Testis (tissue), 3 donors: ENCODE measurements around the gene C19orf53. TPM values are rescaled to one million over a fixed set of nuclear protein-coding genes. Genes with fewer than 3 reads are reported as not detected.
A peak's percentile ranks its signal among the peaks of the same experiment; 100 is the strongest.

Experiments
- DNase-seq: peaks from one replicate; pipeline ENCODE4 v3.0.0-alpha.2; 2019
- H3K27ac ChIP-seq, 2 donors: fragments of 200-600 bp; sonication (generic); one replicate each; pipeline ENCODE4 v1.5.1; 2019
- H3K27me3 ChIP-seq: fragments of 200-600 bp; sonication (generic); one replicate; pipeline ENCODE4 v1.5.1; 2019
- H3K36me3 ChIP-seq: fragments of 200-600 bp; sonication (generic); one replicate; pipeline ENCODE4 v1.5.1; 2017; ENCODE audit warnings: low read depth; ENCODE audit errors: missing control alignments
- H3K4me1 ChIP-seq: fragments of 200-600 bp; sonication (generic); one replicate; pipeline ENCODE4 v1.5.1; 2019
- H3K4me3 ChIP-seq, 2 donors: fragments of 200-600 bp; sonication (generic); one replicate each; pipeline ENCODE4 v1.5.1; 2017 to 2019
- H3K9me3 ChIP-seq: fragments of 200-600 bp; sonication (generic); one replicate; pipeline ENCODE4 v1.5.1; 2017
- CTCF ChIP-seq, 3 experiments: fragments of 450-650 bp in 2 of 3; fragments of 200-600 bp in 1 of 3; sonication (generic) in 1 of 3; IDR thresholded peaks; one replicate each; pipeline ENCODE4 v1.5.1; 2016 to 2019; ENCODE audit warnings: antibody characterized with exemption in 3 of 3, mild to moderate bottlenecking in 2 of 3, moderate library complexity in 1 of 3
- POLR2A ChIP-seq: fragments of 450-650 bp; IDR thresholded peaks from one replicate; pipeline ENCODE4 v1.6.1; 2017; ENCODE audit warnings: antibody characterized with exemption, mild to moderate bottlenecking, moderate library complexity
- WGBS, 2 donors: methylation state at CpG; one replicate each; pipeline ENCODE4 v1.1.5; 2018; 5-methylcytosine and 5-hydroxymethylcytosine counted together
- intact Hi-C: fragments of 100-400 bp; cut with DNase I; formaldehyde crosslinking; loops from one replicate; pipeline ENCODE4 v1.15.1; 2023; ENCODE audit warnings: low total_unique reads
- polyA plus RNA-seq: library from polyadenylated mRNA; stranded (reverse); fragments of 350-450 nt; fragmentation: Illumina TruSeq; extraction: RNeasy Lipid Tissue Mini Kit (QIAGEN cat#74804); gene quantifications from one replicate; pipeline ENCODE4 v1.2.3, GENCODE V29; 2014; ENCODE audit warnings: low read depth, low replicate concordance; ENCODE audit not compliant: insufficient read depth
- total RNA-seq, 2 donors: library from RNA; depleted of rRNA; stranded (reverse); fragments of >200 nt; gene quantifications; one replicate each; pipeline ENCODE4 v1.2.3, GENCODE V29; 2016

The C19orf53 gene
- total and polyA plus RNA-seq, 3 donors from 2014 or later, result 114 to 137 (median 128) TPM

GRCh38 chr19:13797058-13797440 lies 22.8 kb downstream of the C19orf53 start:
- Histone ChIP-seq H3K4me3 (no peak overlapping the region), H3K36me3 (no peaks in the 10 kb centered on the region), H3K27ac (peak overlapping the region in 1 of 2 donors; percentile 89), H3K9me3 (no peaks in the 10 kb centered on the region), H3K4me1 (peaks cover 18% of the 10 kb centered on the region), H3K27me3 (no peaks in the 10 kb centered on the region)
- TF ChIP-seq POLR2A (no peak), CTCF (IDR thresholded peaks at IDR 0.05) (no peak)
- 56 to 71% methylated on average over 1 to 4 of the region's 4 CpGs for WGBS, 2 donors
- intact Hi-C loops, result no loop called here
- DNase-seq, result no peak

- DNase-seq, result no peak
- H3K4me3 ChIP-seq, result no peak overlapping the region
- no peak overlapping the region for H3K27ac ChIP-seq
- peaks cover 18% of the 10 kb centered on the region for H3K4me1 ChIP-seq
- no peaks in the 10 kb centered on the region for H3K27me3 ChIP-seq
- no peaks in the 10 kb centered on the region for H3K36me3 ChIP-seq
- intact Hi-C loops, result no loop called here
- 55 to 80% methylated on average over 7 of the region's 7 CpGs for WGBS, 2 donors
- TF ChIP-seq CTCF (IDR thresholded peaks at IDR 0.05) (no peak), POLR2A (no peak)
- H3K9me3 ChIP-seq, result no peaks in the 10 kb centered on the region
Observed at GRCh38 chr19:13797870-13798269, 23.6 kb downstream of the C19orf53 start.

GRCh38 chr19:13799669-13800068 lies 25.4 kb downstream of the C19orf53 start:
- H3K27me3 ChIP-seq, result no peaks in the 10 kb centered on the region
- peaks cover 18% of the 10 kb centered on the region for H3K4me1 ChIP-seq
- TF ChIP-seq POLR2A (no peak), CTCF (IDR thresholded peaks at IDR 0.05) (no peak)
- no peak overlapping the region for H3K4me3 ChIP-seq
- DNase-seq, result no peak
- 72 to 84% methylated on average over 22 of the region's 22 CpGs for WGBS, 2 donors
- no peak overlapping the region for H3K27ac ChIP-seq
- no peaks in the 10 kb centered on the region for H3K36me3 ChIP-seq
- intact Hi-C loops, result no loop called here
- no peaks in the 10 kb centered on the region for H3K9me3 ChIP-seq

- H3K27me3 ChIP-seq, result no peaks in the 10 kb centered on the region
- H3K36me3 ChIP-seq, result no peaks in the 10 kb centered on the region
- WGBS, 2 donors, result 89% methylated on average over 9 of the region's 9 CpGs
- intact Hi-C loops, result no loop called here
- H3K4me1 ChIP-seq, result no peaks in the 10 kb centered on the region
- no peak overlapping the region for H3K4me3 ChIP-seq
- no peak for DNase-seq
- no peak for TF ChIP-seq CTCF (IDR thresholded peaks at IDR 0.05)
- H3K27ac ChIP-seq, result no peak overlapping the region
- no peaks in the 10 kb centered on the region for H3K9me3 ChIP-seq
Observed at GRCh38 chr19:13803038-13803437, 28.8 kb downstream of the C19orf53 start.

- TF ChIP-seq POLR2A (no peak), CTCF (IDR thresholded peaks at IDR 0.05) (no peak)
- no peaks in the 10 kb centered on the region for H3K4me1 ChIP-seq
- WGBS, 2 donors, result 80% methylated on average over 31 to 35 of the region's 35 CpGs
- H3K36me3 ChIP-seq, result no peaks in the 10 kb centered on the region
- no peaks in the 10 kb centered on the region for H3K27me3 ChIP-seq
- no peak overlapping the region for H3K27ac ChIP-seq
- no peak for DNase-seq
- H3K9me3 ChIP-seq, result no peaks in the 10 kb centered on the region
- intact Hi-C loops, result no loop called here
- H3K4me3 ChIP-seq, result no peak overlapping the region
Observed at GRCh38 chr19:13804830-13805683, 30.8 kb downstream of the C19orf53 start.
